ENCODE results near the gene GLG1.
"Not testable (repeated sequence)": the region's sequence is repeated elsewhere in the genome, so short reads cannot be mapped to it uniquely, and the experiment has no call there.

GLG1 gene

DNA sequence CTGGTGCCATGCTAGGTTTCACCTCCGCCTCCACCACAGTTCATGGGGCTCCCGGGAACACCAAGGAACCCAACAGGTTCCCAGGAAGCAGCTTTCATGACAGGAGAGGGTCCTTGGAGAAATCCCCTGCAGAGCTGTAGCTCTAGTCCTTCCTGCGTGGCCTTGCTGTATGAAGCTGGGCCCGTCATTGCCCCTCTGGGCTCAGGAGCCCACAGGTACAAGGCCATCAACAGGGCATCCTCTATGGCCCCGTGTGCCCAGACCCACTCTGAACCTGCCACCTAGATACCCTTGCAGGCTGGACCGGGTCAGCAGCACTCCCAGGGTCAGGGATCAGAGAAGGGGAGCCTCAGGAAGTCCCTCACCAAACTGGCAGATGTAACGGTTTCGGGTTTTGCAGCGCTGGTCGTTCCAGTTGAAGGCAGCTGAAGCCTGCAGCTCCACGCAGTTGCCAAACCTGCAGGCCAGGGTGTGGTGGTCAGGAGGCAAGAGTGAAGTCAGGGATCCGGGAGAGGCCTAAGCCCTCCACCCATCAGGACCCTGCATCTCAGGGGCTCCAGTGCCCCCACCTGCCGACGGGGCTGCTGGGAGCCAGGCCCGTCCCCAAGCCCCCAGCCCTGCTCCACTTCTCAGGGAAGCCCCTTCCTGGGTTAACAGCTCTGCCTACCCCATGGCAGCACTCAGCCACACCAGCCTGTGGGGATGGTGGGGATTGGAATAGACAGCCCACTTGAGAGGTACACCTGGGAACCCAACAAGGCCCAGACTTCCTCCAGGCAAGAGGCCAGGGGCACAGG lies 197.5 kb downstream of the GLG1 start:
- DNase-seq (ENCODE audit: low read depth): not testable (repeated sequence)

DNA sequence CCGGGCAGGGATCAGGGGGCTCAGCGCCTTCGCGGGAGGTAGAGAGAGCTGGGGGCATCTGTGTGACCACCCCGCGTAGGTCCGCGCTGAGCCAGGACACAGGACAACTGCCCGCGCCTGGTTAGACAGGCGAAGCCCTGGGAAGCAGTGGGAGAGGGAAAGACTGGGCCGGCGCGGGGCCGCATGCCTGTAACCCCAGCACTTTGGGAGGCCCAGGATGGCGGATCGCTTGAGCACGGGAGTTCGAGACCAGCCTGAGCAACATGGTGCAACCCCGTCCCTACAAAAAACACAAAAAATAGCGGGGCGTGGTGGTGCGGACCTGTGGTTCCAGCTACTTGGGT lies 199.6 kb downstream of the GLG1 start:
- not testable (repeated sequence) for DNase-seq (ENCODE audit: low read depth)

DNA sequence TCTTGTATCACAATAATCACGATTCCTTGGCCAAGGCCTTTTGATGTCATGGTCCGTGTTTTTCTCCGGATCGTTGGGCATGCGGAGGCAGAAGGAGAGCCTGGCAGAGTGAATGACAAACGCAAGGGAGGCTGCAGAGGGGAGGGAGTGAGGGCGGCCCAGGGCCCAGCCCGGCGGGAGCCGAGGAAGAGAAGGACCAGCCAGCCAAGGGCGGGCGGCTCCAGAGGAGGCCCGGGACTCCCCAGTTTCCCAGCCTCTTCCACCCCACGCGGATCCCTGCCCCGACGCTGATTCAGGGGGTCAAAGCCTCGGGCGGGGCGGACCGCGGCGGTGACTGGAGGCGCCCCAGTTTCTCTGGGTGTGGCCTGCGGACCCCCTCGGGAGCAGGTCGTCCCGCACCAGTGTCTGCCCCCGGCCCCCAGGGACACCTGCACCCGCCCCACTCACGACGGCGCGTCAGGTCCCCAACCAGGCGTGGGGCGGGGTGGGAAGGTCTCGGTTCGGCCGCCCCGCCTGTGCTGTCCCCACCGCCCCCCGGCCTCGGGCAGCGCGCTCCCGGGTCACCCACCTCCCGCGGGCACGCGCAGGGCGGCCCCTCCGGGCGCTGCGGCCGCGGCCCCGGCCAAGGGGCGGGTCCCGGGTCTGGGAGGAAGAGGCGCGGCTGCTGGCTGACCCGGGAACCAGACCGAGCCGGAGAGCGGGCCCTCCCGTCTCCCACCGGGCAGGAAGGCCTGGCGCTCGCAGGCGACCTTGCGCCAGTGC lies 200.1 kb downstream of the GLG1 start:
- DNase-seq (ENCODE audit: low read depth): not testable (repeated sequence)

GRCh38 chr16:74404148-74404933 lies 202.6 kb downstream of the GLG1 start:
- DNase-seq (ENCODE audit: low read depth): not testable (repeated sequence)

DNA sequence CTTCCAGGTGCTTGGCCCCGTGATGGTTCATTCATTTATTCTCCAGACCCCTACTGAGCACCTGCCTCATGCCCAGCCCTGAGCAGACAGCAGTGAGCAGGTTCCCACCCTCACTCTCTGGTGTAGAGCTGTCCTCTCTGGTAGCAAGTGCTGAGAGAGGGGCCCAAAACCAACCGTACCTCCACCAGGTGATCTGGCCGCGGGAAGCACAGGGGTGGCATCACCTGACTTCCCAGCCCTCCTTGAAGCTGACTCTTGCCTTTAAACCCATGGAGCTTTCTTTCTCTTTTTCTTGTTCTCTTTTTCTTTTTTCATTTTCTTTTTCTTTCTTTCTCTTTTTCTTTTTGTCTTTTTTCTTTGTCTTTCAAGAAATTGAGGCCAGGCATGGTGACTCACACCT lies 206.7 kb downstream of the GLG1 start:
- not testable (repeated sequence) for DNase-seq (ENCODE audit: low read depth)

- DNase-seq (ENCODE audit: low read depth): not testable (repeated sequence)
These were observed 208.6 kb downstream of the GLG1 start for GRCh38 chr16:74398212-74398895.
